ENCODE data around the gene KANK2. TPM values are rescaled to one million over a fixed set of nuclear protein-coding genes. Genes with fewer than 3 reads are reported as not detected.

The KANK2 gene
- total and polyA plus RNA-seq, 2 of the 8 experiments (the other 6 are each of a cell fraction or from before 2014, with no cell fraction given), result 25.2 to 42.3 TPM

DNA sequence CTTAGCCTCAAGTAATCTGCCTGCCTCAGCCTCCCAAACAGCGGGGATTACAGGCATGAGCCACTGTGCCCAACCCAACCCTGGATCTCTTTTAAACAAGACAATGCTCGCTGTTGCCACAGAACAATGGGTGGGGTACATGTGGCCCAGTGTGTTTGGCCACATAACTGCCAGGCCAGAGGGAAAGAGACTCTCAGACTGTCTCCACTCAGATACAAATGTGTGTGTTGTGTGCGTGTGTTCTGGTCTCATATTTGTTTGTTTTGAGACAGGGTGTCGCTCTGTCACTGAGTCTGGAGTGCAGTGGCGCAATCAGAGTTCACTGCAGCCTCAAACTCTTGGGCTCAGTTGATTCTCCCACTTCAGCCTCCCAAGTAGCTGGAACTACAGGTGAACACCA lies 82.3 kb downstream of the KANK2 start:
- H3K79me2 ChIP-seq (ENCODE audit: control insufficient read depth in 1 of 2, insufficient read depth in 2 of 2, low read length in 2 of 2), result no peaks in the 10 kb centered on the region; a peak in 1 of 4 replicates
- H3K27me3 ChIP-seq (replicated peaks in 1 of 4; ENCODE audit: control insufficient read depth in 3 of 4, extremely low read depth in 1 of 4, insufficient read depth in 3 of 4, low read length in 3 of 4), result no peaks in the 10 kb centered on the region
- H3K23me2 ChIP-seq (ENCODE audit: low read depth, low read length), result no peaks in the 10 kb centered on the region
- no peak for DNase-seq (ENCODE audit: low read depth in 1 of 2, low spot score in 2 of 2)
- no peak overlapping the region for H3K9ac ChIP-seq (replicated peaks in 1 of 4; ENCODE audit: extremely low read depth in 1 of 4, low read depth in 3 of 4, low read length in 3 of 4)
- 96% methylated on average over 5 of the region's 5 CpGs; no CpG with 5 or more reads in 1 of the 2 experiments for WGBS, 2 experiments (ENCODE audit: extremely low coverage in 1 of 2, insufficient coverage in 1 of 2, insufficient read length in 1 of 2, insufficient replicate concordance in 2 of 2, low coverage in 1 of 2, low lambda C conversion rate in 2 of 2, missing lambda C conversion rate in 1 of 2)
- no peak overlapping the region for H2BK15ac ChIP-seq (ENCODE audit: low read length)
- H4K91ac ChIP-seq (replicated peaks; ENCODE audit: insufficient read length, low read length), result no peak overlapping the region
- no peak overlapping the region for H2AFZ ChIP-seq (ENCODE audit: low read length)
- H3K4me1 ChIP-seq (replicated peaks in 1 of 4; ENCODE audit: control insufficient read depth in 3 of 4, insufficient read depth in 4 of 4, low read length in 3 of 4), result no peaks in the 10 kb centered on the region
- no peaks in the 10 kb centered on the region for H3K9me3 ChIP-seq (ENCODE audit: insufficient read depth in 2 of 2, low read depth in 1 of 2, low read length in 1 of 2)
- H3K14ac ChIP-seq (ENCODE audit: insufficient read length), result no peak overlapping the region
- H2BK20ac ChIP-seq (ENCODE audit: low read length), result no peak overlapping the region
- H3K4me3 ChIP-seq (ENCODE audit: extremely low read depth in 1 of 4, insufficient read depth in 2 of 4, low read depth in 3 of 4, low read length in 4 of 4), result no peak overlapping the region
- no peak overlapping the region for H3K23ac ChIP-seq (ENCODE audit: insufficient read length)
- no peak overlapping the region for H3K4ac ChIP-seq (replicated peaks; ENCODE audit: insufficient read length, low read depth, low read length)
- no peak overlapping the region for H2BK12ac ChIP-seq (ENCODE audit: low read depth, low read length)
- no peaks in the 10 kb centered on the region; the same call in 1 of the 2 replicates for H3K79me1 ChIP-seq (ENCODE audit: low read depth, low read length)
- H4K20me1 ChIP-seq (replicated peaks in 1 of 2; ENCODE audit: control insufficient read depth in 1 of 2, insufficient read depth in 2 of 2, low read length in 2 of 2), result peaks cover 10 to 29% of the 10 kb centered on the region in 2 experiments
- no peak overlapping the region for H3K27ac ChIP-seq (ENCODE audit: low read depth, low read length)
- no peak overlapping the region for H4K5ac ChIP-seq (ENCODE audit: insufficient read length, low read depth, low read length)
- POLR2A ChIA-PET (ENCODE audit: partially characterized antibody), result interaction anchor here (0.6 kb wide), 1 partner anchor 284 kb away, joined by 3 read pairs; no protein-coding TSS in a partner anchor
- no peak overlapping the region for H4K8ac ChIP-seq (ENCODE audit: extremely low read depth, insufficient read depth, low read length)
- H2BK5ac ChIP-seq (ENCODE audit: low read depth, low read length), result no peak overlapping the region
- FAIRE-seq, result no peak
- H2AK5ac ChIP-seq (ENCODE audit: low read depth, low read length), result no peak overlapping the region
- no peak overlapping the region for H3K18ac ChIP-seq (ENCODE audit: extremely low read depth, low read length)
- H3K36me3 ChIP-seq (ENCODE audit: control insufficient read depth in 2 of 4, insufficient read depth in 4 of 4, low read length in 3 of 4), result peaks cover 57 to 94% (median 84%) of the 10 kb centered on the region in 4 experiments
- no peak overlapping the region for H3K4me2 ChIP-seq (ENCODE audit: insufficient read depth in 1 of 2, low read depth in 2 of 2, low read length in 2 of 2)
- H3K56ac ChIP-seq (replicated peaks; ENCODE audit: insufficient read length, low read depth, low read length), result no peak overlapping the region
- no peak overlapping the region for H2BK120ac ChIP-seq (replicated peaks; ENCODE audit: low read depth, low read length)
- CTCF ChIA-PET (ENCODE audit: partially characterized antibody), result interaction anchor here (0.6 to 1.9 kb wide), 3 partner anchors 11 to 202 kb away, joined by 3 to 15 read pairs (median 3); no protein-coding TSS in a partner anchor
- TF ChIP-seq E2F6 (IDR thresholded peaks at IDR 0.05) (no peak), TCF12 (IDR thresholded peaks at IDR 0.05; ENCODE audit: low read depth, low read length) (no peak), SP1 (IDR thresholded peaks at IDR 0.05; ENCODE audit: low read depth, low read length) (no peak), JUN (IDR thresholded peaks at IDR 0.05; ENCODE audit: low read depth, low read length) (no peak), HDAC6 (IDR thresholded peaks at IDR 0.05; ENCODE audit: low read depth, low read length) (no peak), RXRA (IDR thresholded peaks at IDR 0.05; ENCODE audit: insufficient read depth, low read depth, low read length) (no peak), SP2 (IDR thresholded peaks at IDR 0.05; ENCODE audit: low read length) (no peak), RNF2 (IDR thresholded peaks at IDR 0.05; ENCODE audit: borderline replicate concordance, low read depth, low read length, missing control alignments, poor library complexity, severe bottlenecking) (no peak), BCL11A (IDR thresholded peaks at IDR 0.05; ENCODE audit: low read depth in 2 of 2, low read length in 2 of 2) (no peak), CBX5 (IDR thresholded peaks at IDR 0.05; ENCODE audit: low read depth, low read length) (no peak)
- TF ChIP-seq, protein P1, sequence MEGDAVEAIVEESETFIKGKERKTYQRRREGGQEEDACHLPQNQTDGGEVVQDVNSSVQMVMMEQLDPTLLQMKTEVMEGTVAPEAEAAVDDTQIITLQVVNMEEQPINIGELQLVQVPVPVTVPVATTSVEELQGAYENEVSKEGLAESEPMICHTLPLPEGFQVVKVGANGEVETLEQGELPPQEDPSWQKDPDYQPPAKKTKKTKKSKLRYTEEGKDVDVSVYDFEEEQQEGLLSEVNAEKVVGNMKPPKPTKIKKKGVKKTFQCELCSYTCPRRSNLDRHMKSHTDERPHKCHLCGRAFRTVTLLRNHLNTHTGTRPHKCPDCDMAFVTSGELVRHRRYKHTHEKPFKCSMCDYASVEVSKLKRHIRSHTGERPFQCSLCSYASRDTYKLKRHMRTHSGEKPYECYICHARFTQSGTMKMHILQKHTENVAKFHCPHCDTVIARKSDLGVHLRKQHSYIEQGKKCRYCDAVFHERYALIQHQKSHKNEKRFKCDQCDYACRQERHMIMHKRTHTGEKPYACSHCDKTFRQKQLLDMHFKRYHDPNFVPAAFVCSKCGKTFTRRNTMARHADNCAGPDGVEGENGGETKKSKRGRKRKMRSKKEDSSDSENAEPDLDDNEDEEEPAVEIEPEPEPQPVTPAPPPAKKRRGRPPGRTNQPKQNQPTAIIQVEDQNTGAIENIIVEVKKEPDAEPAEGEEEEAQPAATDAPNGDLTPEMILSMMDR (IDR thresholded peaks at IDR 0.05; ENCODE audit: control extremely low read depth in 1 of 3, insufficient read depth in 1 of 3, low read depth in 1 of 3, low read length in 3 of 3), result no peak

Measured in H1 (cell line).